Activated effector memory CD4-positive, alpha-beta T cell treated with anti-CD3 and anti-CD28 coated beads, Interleukin-2, amount 50 U/mL, for 16 hours (primary cell): ENCODE data around the gene TPBG.

Experiments
- DNase-seq: peaks from one replicate; pipeline ENCODE4 v3.0.0-alpha.2; 2020

TPBG gene

GRCh38 chr6:82363428-82364086, at the start of gene TPBG:
Gene TPBG, plus strand, starts transcription at chr6:82363817. Its CDS starts 1,145 bp downstream, at chr6:82364962.
- peak; percentile 70 for DNase-seq

- DNase-seq = no peak
Observed at GRCh38 chr6:82322386-82322785, 41.2 kb upstream of the TPBG start.

- no peak for DNase-seq
Observed at GRCh38 chr6:82329766-82330165, 33.9 kb upstream of the TPBG start.

GRCh38 chr6:82330171-82330804, 33.3 kb upstream of the TPBG start:
- DNase-seq = no peak

GRCh38 chr6:82331031-82331773, 32.4 kb upstream of the TPBG start:
- DNase-seq = no peak

- DNase-seq = no peak
Observed at GRCh38 chr6:82333781-82334180, 29.8 kb upstream of the TPBG start.

- no peak for DNase-seq
Observed at GRCh38 chr6:82337688-82338257, 25.8 kb upstream of the TPBG start.

GRCh38 chr6:82348130-82348529, 15.5 kb upstream of the TPBG start:
- no peak for DNase-seq

GRCh38 chr6:82353848-82354247, 9.8 kb upstream of the TPBG start:
- no peak for DNase-seq

- no peak for DNase-seq
Observed at GRCh38 chr6:82360552-82360951, 3.1 kb upstream of the TPBG start.

- DNase-seq = no peak
Observed at GRCh38 chr6:82361631-82362030, 2.0 kb upstream of the TPBG start.

- no peak for DNase-seq
Observed at GRCh38 chr6:82362144-82362543, 1.5 kb upstream of the TPBG start.

GRCh38 chr6:82362878-82363427, 664 bp upstream of the TPBG start:
- no peak for DNase-seq

- DNase-seq = peak; percentile 61
Observed at GRCh38 chr6:82364087-82365015, 734 bp downstream of the TPBG start.

GRCh38 chr6:82365016-82365795, 1.6 kb downstream of the TPBG start:
- no peak for DNase-seq

- no peak for DNase-seq
Observed at GRCh38 chr6:82367704-82368103, 4.1 kb downstream of the TPBG start.

- DNase-seq = no peak
Observed at GRCh38 chr6:82370788-82371187, 7.2 kb downstream of the TPBG start.

- DNase-seq = no peak
Observed at GRCh38 chr6:82371799-82372546, 8.4 kb downstream of the TPBG start.

GRCh38 chr6:82372656-82373055, 9.0 kb downstream of the TPBG start:
- no peak for DNase-seq

- no peak for DNase-seq
Observed at GRCh38 chr6:82374516-82374915, 10.9 kb downstream of the TPBG start.

GRCh38 chr6:82376636-82377035, 13.0 kb downstream of the TPBG start:
- DNase-seq = no peak
